GM18511 (cell line): ENCODE results near the gene TLR10.
"Not testable (repeated sequence)": the region's sequence is repeated elsewhere in the genome, so short reads cannot be mapped to it uniquely, and the experiment has no call there.

Experiments used
- ATAC-seq: cut with Tn5 transposase; IDR thresholded peaks from one replicate; pipeline ENCODE4 v1.9.1; 2021; ENCODE audit warnings: mild to moderate bottlenecking, moderate library complexity; ENCODE audit not compliant: unreplicated experiment

The TLR10 gene

GRCh38 chr4:38782452-38783108 lies at the start of gene TLR10:
TLR10 (minus strand) TSS chr4:38782990; CDS start chr4:38775590, 7,400 bp downstream.
- peak; percentile 72 for ATAC-seq

GRCh38 chr4:38832206-38832605 lies 49.4 kb upstream of the TLR10 start:
- ATAC-seq: no peak

GRCh38 chr4:38831653-38832052 lies 48.9 kb upstream of the TLR10 start:
- no peak for ATAC-seq

GRCh38 chr4:38829237-38829636 lies 46.4 kb upstream of the TLR10 start:
- no peak for ATAC-seq

GRCh38 chr4:38823766-38824165 lies 41.0 kb upstream of the TLR10 start:
- ATAC-seq: no peak

GRCh38 chr4:38822748-38823303 lies 40.0 kb upstream of the TLR10 start:
- no peak for ATAC-seq

GRCh38 chr4:38821739-38822138 lies 38.9 kb upstream of the TLR10 start:
- no peak for ATAC-seq

- ATAC-seq: peak; percentile 56
Observed at GRCh38 chr4:38820329-38821061, 37.7 kb upstream of the TLR10 start.

- no peak for ATAC-seq
Observed at GRCh38 chr4:38819569-38819968, 36.8 kb upstream of the TLR10 start.

GRCh38 chr4:38818441-38818976 lies 35.7 kb upstream of the TLR10 start:
- peak; percentile 64 for ATAC-seq

- ATAC-seq: no peak
Observed at GRCh38 chr4:38815885-38816782, 33.3 kb upstream of the TLR10 start.

- ATAC-seq: no peak
Observed at GRCh38 chr4:38814386-38814785, 31.6 kb upstream of the TLR10 start.

- ATAC-seq: no peak
Observed at GRCh38 chr4:38811297-38811696, 28.5 kb upstream of the TLR10 start.

- ATAC-seq: not testable (repeated sequence)
Observed at GRCh38 chr4:38807462-38807861, 24.7 kb upstream of the TLR10 start.

- not testable (repeated sequence) for ATAC-seq
Observed at GRCh38 chr4:38806251-38806650, 23.5 kb upstream of the TLR10 start.

GRCh38 chr4:38805530-38806145 lies 22.8 kb upstream of the TLR10 start:
- peak; percentile 87 for ATAC-seq

GRCh38 chr4:38804654-38805295 lies 22.0 kb upstream of the TLR10 start, which contains the start of gene TLR1:
TLR1 (minus strand) TSS chr4:38804791; CDS start chr4:38798831, 5,960 bp downstream.
- ATAC-seq: peak; percentile 45

GRCh38 chr4:38803833-38804653 lies 21.3 kb upstream of the TLR10 start:
- peak; percentile 55 for ATAC-seq
